D721Med (cell line): Measurements from ENCODE around the gene VTA1.
"Not testable (repeated sequence)": the region's sequence is repeated elsewhere in the genome, so short reads cannot be mapped to it uniquely, and the experiment has no call there.

Source experiments
- DNase-seq: peaks from one replicate; pipeline ENCODE4 v3.0.0; 2011; ENCODE audit warnings: low spot score; ENCODE audit not compliant: insufficient read length
- FAIRE-seq: peaks from 2 replicates; lab custom pipeline; 2011; peaks lifted over from hg19 to GRCh38; lab: Jason Lieb, UNC
- CTCF ChIP-seq: IDR thresholded peaks from 2 replicates; pipeline ENCODE4 v1.5.1; 2012; ENCODE audit warnings: mild to moderate bottlenecking, control low read depth; ENCODE audit not compliant: insufficient read depth; ENCODE audit errors: missing control alignments

The VTA1 gene

GRCh38 chr6:142146828-142147662 lies at the start of gene VTA1, which contains the start of gene NMBR:
Gene VTA1, plus strand, starts transcription at chr6:142147263. Its CDS starts 25 bp downstream, at chr6:142147288.
Gene NMBR, minus strand, starts transcription at chr6:142147122. Its CDS starts 58,464 bp downstream, at chr6:142088658.
- DNase-seq (peak; percentile 32), FAIRE-seq (peak; percentile 79)
- peak; percentile 97 for TF ChIP-seq CTCF

- DNase-seq, FAIRE-seq: not testable (repeated sequence)
These were observed 42.2 kb upstream of the VTA1 start for GRCh38 chr6:142104820-142105219.

- FAIRE-seq, DNase-seq: not testable (repeated sequence)
These were observed 36.2 kb upstream of the VTA1 start for GRCh38 chr6:142110820-142111219.

- DNase-seq: no peak
- peak; percentile 96 for FAIRE-seq
- TF ChIP-seq CTCF: peak; percentile 97
These were observed 34.5 kb upstream of the VTA1 start for GRCh38 chr6:142112451-142113061.

GRCh38 chr6:142117366-142117765 lies 29.7 kb upstream of the VTA1 start:
- DNase-seq (no peak), FAIRE-seq (no peak)
- no peak for TF ChIP-seq CTCF

GRCh38 chr6:142118328-142118727 lies 28.7 kb upstream of the VTA1 start:
- no peak for FAIRE-seq
- no peak for DNase-seq
- no peak for TF ChIP-seq CTCF

GRCh38 chr6:142118925-142119324 lies 28.1 kb upstream of the VTA1 start:
- no peak for DNase-seq
- FAIRE-seq: no peak
- no peak for TF ChIP-seq CTCF

- no peak for TF ChIP-seq CTCF
- FAIRE-seq: no peak
- no peak for DNase-seq
These were observed 25.7 kb upstream of the VTA1 start for GRCh38 chr6:142121342-142121741.
